SHP77 (cell line): ENCODE results near the gene TRMT5.

Experiments used
- DNase-seq, 2 experiments: peaks; one replicate each; lab custom pipeline; 2025; lab: John Stamatoyannopoulos, UW

The TRMT5 gene, protein sequence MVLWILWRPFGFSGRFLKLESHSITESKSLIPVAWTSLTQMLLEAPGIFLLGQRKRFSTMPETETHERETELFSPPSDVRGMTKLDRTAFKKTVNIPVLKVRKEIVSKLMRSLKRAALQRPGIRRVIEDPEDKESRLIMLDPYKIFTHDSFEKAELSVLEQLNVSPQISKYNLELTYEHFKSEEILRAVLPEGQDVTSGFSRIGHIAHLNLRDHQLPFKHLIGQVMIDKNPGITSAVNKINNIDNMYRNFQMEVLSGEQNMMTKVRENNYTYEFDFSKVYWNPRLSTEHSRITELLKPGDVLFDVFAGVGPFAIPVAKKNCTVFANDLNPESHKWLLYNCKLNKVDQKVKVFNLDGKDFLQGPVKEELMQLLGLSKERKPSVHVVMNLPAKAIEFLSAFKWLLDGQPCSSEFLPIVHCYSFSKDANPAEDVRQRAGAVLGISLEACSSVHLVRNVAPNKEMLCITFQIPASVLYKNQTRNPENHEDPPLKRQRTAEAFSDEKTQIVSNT

DNA sequence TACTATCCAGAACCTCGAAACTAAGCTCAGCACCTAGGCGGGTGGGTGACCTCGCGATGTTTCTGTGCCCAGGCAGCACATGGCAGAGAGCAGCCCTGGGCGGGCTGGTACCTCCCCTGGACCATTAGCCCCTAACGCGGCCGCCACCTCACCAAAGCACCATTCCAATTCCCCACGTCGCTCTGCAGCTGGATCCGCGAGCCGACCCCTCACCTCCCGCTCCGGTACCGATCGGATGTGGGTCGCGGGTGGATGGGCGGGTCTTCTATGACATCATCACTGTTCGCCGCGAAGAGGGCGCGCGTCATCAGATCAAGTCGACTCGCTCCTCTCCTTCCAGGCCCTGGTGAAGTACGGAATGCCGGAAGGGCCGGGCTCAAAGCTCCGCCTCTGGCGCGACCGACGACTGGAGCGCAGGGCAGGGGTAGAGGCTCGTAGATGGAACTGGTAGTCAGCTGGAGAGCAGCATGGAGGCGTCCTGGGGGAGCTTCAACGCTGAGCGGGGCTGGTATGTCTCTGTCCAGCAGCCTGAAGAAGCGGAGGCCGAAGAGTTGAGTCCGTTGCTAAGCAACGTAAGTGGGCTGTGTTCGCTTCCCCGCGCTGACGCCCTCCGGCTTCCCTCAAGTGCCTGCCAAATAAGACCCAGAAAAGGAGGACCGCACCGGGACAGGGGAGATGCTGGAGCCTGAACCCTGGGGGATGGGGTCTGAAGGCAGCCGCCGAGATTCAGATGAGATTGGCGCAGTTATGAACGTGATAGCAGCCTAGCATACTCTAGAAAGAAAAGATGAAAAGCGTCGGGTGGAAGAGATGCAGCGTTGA is at the start of gene TRMT5, which contains the start of gene SLC38A6:
TRMT5 (minus strand) TSS at position 269 of the 822 bp plus-strand sequence; CDS start at position 163, 106 bp downstream.
SLC38A6 (plus strand) TSS at position 435 of the 822 bp plus-strand sequence; CDS start at position 468, 33 bp downstream.
- peak; percentile 90 to 92 for DNase-seq

DNA sequence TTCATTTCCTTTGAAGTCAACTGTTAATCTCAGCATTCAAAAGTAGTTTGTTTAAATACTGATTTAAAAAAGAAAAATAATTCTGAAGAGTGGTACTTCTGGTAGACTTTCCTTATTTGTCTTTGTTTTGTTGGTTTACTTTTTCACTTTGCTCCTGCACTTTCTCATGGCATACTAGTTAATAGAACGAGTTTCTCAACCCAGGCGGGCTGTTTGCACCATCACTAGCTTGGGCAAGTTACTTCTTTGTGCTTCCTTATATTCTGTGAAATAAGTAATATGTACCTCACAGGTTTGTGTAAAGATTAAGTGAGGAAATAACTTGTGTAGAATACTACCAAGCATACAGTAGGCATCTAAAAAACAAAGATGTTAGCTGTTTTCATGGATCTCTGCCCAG is 45.6 kb upstream of the TRMT5 start:
- DNase-seq: no peak

DNA sequence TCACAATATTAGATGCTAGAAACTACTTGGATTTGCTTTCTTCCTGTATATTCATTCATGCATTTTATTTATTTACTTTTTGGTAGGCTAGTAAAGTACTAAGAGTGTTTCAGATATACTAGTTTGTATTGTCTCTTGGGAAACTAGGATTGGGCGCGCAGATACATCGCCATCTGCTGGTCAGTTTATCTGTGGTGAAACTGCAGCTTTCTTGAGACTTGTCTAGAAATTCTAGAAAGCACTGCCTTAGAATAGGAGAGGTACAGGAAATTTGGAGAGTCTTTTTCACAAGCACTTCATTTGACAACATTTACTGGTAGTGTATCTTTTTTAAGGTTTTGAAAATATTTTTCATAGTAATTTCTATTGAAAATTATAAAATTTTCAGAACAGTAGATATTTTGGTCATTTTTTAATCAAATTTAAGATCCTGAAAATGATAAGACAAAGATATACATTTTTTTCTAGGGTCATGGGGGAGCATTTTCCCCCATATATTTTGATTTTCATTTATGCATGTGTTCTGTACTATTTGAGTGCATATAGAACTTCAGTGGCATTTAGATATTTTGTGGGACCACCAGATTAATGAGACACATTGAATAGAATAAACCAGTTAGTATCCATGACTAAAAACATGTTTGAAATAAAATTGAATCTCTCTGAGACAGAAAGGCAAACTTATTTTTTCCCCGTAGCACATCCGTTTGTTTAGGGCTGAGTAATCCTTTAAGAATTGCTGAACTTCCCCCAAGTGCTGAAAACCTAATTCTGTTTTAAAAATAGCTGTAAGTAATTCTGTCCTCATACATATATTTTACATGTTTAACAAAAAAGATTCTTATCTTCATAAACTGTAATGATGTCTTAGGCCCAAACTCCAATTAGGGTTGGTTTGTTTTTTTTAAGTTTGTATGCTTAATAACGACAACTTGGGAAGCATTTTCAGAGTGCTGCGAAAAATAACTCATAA is 44.7 kb upstream of the TRMT5 start:
- DNase-seq: peak; percentile 23 to 65

DNA sequence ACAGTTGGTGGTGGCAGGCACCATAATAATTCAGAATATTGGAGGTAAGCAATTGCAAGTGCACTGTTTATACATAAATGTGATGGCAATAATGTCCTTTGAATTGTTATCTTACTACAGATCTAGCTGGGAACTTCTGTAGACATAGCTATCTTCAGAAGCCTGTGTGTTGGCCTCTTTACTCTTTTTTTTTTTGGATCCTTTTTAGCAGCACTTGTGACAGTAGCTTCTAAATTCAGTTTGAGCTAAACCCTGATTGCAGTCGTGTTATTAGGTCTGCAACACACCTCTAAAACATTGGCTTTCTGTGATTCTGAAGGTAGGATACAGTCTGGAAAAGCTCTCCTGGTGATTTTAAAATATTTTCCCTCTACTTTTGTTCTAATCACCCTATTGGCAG is 38.7 kb upstream of the TRMT5 start:
- DNase-seq: no peak

DNA sequence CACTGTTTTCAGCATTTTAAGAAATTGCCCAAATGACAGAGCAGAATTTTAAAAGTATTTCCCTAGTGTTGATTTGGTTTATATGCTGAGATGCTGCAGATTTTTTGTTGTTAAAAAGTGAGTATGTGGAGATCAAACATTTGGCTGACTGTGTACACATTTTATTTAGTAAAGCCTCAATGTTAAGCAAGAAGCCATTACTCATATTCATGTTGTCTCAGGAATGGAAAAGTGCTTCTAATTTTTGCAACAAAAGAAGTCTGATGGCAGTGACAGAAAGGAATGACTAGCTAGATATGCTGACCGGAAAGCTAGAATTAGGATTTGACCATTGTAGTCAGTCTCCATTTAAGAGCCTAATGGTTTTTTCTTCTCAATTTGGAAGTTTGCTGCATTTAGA is 22.7 kb upstream of the TRMT5 start:
- no peak for DNase-seq

DNA sequence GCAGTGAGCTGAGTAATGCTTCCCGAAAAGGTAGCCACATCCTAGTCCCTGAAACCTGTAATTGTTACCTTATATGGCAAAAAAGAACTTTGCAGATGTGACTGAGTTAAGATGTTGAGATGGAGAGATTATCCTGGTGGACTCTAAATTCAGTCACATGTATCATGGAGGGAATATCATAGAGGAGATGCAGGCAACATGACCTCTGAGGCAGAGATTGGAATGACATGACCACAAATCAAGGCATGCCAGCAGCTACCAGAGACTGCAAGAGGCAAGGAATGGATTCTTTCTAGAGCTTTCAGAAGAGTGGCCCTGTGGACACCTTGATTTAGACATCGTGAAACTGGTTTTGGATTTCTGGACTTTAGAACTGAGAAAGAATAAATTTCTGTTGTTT is 18.7 kb upstream of the TRMT5 start:
- DNase-seq: no peak

DNA sequence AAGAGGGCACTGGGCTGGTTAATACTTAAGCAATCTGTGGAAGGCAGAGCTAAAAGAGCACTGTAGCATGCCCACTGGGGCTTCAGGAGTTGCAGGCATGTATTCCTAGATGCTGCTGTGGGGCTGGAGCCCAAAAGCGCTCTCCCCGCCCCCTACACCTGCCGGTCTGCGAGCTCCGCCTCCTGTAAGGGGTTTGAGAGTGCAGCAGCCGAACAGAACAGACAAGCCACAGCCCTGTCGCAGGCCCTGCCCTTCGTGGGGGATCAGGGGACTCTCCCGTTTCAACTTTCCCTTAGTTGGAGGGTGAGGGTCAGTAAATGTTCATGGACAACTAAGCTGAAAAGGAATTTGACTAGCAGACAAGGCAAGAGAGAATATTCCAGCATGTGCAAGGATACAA is 17.7 kb upstream of the TRMT5 start:
- DNase-seq: no peak

DNA sequence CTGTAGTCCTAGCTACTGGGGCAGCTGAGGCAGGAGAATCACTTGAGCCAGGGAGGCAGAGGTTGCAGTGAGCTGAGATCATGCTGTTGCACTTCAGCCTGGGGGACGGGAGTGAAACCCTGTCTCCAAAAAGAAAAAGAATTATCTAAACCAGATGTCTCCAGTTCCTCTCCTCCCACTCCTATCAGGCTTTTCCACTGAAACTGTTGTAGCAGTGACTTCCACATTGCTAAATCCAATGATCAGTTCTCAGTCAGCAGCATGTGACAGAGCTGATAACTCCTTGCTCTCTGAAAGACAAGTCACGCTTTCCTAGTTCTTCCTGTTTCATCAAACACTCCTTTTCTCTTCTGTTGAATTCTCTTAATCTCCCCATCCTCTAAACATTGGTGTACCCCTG is 8.7 kb upstream of the TRMT5 start:
- DNase-seq: no peak

DNA sequence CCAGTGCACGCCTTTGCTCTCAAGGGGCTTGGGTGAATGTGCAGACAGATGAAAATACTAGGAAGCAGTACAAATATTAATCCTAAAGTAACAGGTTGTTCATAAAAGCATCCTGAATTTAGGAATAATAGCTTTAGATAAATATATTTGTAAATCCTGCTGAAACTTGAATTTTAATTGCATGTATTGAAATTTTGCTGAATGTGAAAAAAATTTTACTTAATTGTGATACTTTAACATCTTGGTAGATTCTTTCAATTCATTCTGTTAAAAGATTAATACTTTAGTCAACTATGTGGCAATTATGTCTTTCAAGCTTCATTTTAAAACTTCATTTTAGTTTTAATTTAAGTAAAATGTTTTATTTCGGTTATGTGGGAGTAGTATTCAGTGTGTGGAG is 5.6 kb upstream of the TRMT5 start:
- no peak for DNase-seq

DNA sequence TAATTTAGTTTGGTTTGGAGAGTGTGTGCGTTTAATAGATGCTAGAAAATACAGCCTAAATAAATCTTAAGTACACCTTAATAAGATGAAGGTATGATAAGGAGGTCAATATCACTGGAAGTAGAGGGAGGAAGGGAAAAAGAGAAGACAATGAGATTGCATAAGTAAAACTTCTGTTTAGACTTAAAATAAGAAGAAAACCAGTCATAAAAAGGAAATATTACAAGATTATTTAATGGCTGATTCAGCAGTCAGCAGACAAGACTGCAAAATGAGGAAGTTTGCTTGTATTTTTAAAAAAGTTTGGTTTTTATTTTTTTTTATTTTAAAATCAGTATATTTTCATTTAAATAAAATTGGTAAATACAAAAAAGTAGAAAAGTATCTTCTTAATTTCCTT is 3.3 kb upstream of the TRMT5 start:
- no peak for DNase-seq

DNA sequence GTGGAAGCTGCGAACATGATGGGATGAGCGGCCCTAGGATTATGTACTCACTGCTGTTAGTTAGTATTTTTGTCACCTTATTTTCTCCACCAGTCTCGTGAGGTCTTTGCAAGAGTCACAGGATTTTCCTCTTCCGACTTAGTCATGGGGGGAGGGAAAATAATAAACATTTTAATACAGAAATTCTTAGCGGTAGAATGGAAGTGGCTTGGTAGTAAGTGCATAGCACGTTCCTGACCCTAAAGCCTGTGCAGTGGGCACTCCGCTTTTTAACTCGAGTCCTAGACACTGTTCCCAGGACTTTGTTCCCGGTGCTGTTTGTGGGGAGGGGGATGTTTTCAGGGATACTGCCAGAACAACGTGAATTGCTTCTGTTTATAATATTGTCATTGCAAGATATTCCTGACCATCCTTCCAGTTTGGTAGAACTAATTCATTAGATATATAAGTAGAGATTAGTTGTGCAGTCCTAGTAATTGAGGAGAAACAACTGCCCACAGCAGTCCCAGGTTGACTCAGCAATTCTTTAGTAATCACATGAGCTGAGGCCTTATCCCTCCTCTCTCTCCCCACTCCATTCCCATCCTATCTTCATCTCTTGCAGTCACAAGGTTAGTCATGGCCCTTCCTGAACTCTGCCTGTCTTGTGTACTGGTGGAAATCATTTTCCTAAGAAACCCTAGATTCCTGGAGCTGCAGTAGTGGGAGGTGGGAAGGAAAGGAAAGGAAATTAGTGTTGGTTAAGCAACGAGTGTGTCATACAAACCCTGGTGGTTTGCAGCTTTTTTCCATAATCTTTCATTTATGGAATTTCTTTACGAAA is 965 bp upstream of the TRMT5 start:
- DNase-seq: peak in 1 of 2 experiments; percentile 14

DNA sequence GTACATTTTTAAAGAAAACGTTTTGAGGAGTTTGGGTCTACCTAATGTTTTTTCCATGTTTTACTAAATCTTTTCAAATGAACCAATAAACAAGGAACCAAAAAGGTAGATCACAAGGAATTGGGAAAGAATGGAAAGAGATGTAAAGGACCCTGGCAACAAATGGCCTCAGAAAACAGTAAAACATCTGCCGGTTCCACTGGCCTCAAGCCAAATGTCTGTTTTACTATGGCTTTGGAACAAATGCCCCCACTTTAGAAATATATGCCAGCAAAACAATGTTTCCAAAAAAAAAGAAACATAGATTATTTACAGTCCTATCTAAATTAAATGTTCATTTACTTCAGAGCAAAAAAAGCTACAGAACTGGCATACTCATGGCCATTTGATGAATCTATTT is 3.0 kb downstream of the TRMT5 start:
- peak; percentile 18 to 45 for DNase-seq

DNA sequence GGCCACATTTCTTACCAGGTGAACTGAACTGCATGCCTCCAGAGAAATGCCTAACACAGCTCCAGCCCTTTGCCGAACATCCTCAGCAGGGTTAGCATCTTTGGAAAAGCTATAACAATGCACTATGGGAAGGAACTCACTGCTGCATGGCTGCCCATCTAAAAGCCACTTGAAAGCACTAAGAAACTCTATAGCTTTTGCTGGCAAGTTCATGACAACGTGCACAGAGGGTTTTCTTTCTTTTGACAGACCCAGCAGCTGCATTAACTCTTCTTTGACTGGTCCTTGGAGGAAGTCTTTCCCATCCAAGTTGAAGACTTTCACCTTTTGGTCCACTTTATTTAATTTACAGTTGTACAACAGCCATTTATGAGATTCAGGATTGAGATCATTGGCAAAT is 5.3 kb downstream of the TRMT5 start:
- no peak for DNase-seq

DNA sequence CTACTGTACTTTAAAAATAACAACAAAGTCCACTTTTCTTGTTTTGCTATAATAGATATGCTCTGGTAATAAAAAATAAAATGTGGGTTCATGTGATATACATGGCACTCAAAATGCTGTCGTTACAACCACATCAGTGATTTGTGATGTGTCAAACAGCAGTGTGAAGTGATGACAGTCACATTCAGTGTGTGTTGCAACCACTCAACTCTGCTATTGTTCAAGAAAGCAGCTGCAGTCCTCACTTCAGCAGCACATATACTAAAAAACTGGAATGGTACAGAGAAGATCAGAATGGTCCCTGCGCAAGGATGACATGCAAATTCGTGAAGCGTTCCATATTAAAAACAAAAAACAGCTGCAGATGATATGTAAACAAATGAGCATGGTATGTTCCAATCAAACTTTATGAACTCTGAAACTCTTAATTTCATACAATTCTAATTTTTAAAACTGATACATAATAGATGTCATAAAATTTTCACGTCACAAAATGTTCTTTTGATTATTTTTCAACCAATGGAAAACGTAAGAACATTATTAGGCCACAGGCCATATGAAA is 6.7 kb downstream of the TRMT5 start:
- peak; percentile 41 to 59 for DNase-seq

DNA sequence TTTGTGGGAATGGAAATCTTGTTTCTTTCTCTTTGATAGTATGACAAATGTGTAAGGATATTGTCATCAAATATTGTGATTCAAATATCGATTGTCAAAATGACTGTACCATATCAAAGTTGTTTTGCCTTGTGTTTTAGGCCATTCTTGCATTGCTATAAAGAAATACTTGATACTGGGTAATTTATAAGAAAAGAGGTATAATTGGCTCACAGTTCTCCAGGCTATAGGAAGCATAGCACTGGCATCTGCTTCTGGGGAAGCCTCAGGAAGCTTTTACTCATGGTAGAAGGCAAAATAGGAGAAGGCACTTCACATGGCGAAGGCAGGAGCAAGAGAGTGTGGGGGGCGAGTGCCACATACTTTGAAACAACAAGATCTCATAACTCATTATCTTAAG is 7.8 kb downstream of the TRMT5 start:
- no peak for DNase-seq

DNA sequence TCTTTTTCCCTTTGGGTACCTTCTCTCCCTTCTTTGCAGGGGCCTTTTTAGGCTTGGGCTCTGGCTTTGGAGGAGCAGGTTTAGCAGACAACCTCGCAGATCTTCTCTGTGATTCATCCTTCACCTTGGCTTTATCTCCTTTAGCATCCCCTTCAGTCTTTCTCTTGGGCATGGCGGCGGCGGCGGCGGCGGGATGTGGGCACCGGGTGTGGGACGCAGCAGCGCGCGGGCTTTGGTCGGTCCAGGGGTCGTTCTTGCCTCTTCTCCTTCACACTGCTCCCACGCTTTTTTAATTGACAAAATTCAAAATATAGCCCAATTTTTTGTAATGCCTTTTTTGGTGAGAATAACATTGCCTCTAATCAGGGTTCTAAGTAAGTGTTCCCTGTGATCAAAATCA is 8.6 kb downstream of the TRMT5 start:
- no peak for DNase-seq

DNA sequence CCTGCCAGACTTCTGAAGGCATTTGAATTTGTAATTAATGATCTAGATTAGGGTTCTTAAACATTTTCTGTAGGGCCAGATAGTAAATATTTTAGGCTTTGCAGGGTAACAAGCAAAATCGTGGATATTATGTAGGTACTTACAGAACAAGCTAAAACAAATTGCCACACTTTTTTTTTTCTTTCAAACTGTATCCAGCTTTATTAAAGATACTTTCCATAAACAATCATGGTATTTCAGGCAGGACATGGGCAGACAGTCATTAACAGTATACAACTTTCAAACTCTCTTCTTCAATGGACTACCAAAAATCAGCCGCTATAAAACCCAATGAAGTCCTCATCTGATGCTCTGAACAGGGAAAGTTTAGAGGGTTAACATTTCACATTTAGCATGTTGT is 9.6 kb downstream of the TRMT5 start:
- no peak for DNase-seq

DNA sequence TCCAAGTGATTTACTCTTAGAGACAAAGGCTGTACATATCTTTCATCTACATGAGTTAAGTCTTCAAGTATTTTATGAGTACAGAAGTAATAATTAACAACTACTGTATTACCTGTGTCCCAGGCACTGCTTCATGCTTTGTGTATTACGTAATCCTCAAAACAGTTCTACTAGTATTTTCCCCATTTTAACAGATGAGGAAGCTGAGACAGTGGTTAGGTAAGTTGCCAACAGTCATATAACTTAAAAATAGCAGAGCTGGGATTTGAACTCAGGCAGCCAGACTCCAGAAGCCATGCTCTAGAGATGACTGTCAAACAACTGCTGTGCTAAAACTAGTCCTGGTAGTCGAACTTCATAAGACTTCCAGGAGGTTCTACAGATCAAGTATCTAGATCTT is 10.7 kb downstream of the TRMT5 start:
- DNase-seq: no peak

DNA sequence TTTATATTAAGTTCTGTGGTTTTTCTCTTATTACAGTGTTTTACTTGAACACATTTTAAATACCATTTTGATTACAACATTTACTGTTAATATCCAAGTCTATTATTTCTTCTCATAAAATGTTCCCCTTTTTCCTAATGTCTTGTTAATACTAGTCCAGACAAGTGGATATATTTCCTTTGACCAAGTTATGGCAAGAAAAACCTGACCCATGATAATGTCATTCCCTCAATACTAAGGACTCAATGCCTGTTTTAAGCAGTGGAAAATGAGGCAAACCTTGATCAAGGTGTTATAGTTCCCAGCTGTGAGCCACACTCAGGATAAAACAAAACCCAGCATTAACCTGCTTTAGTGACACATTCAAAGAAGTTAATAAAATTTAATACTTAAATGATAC is 12.2 kb downstream of the TRMT5 start:
- DNase-seq: no peak

DNA sequence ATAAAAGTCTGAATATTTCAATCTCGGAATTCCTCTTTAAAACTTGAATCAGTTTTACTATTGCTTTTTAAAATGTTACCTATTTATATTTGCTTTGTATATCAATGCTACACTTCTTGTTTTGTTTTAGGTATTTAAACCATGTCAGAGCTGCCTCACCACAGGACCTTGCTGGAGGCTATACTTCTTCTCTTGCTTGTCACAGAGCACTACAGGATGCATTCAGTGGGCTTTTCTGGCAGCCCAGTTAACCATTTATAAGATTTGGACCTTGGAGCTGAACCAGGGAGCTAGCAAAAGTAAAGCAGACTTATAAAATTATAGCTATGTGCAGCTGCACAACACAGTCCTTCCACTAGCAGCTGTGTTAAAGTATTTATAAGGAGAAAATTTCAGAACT is 12.8 kb downstream of the TRMT5 start:
- DNase-seq: no peak

DNA sequence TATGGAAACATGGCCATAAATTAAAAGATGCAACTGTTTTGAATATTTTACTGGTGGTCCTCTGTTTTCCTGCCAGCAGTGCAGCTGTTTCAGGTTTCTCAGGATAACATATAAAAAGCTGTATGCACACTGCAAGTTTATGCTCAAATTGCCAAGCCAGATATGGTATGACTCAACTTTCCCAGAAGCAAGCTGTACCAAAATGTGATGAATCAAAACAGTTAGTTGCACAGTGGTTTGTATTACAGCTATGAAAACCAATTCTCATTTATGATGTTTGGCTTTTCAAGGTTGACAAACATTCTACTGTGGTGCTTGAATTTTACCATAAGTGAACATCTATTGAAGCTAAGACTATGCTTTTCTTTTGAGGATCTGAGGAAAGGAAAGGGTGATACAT is 15.5 kb downstream of the TRMT5 start:
- DNase-seq: no peak
